IMR-90 (cell line): ENCODE measurements around the gene YAF2. TPM values are rescaled to one million over a fixed set of nuclear protein-coding genes. Genes with fewer than 3 reads are reported as not detected.

Experiments used
- ATAC-seq: fragments of 200-7000 bp; cut with Tn5 transposase; 2 replicates; pipeline ENCODE4 v1.9.1; 2020; ENCODE audit warnings: low read depth, mild to moderate bottlenecking, moderate library complexity
- BruUV-seq: library from RNA; stranded (reverse); fragments of 400-500 nt; replicated peaks from 2 replicates; lab custom pipeline; 2021; lab: Mats Ljungman, UMichigan
- CTCF ChIA-PET: fragments of 300-600 bp; formaldehyde crosslinking; extraction: SDS; loops from one replicate; lab custom pipeline; 2021; ENCODE audit warnings: antibody characterized with exemption; lab: Yijun Ruan, JAX
- POLR2A ChIA-PET: fragments of 300-600 bp; sonication (Branson Sonifier 250); formaldehyde crosslinking; loops from one replicate; lab custom pipeline; 2022; ENCODE audit warnings: antibody characterized with exemption; ENCODE audit not compliant: unreplicated experiment; lab: Charles Lee
- DNase-seq: peaks from one replicate; pipeline ENCODE4 v3.0.0; 2013
- H2AFZ ChIP-seq: replicated peaks from 2 replicates; pipeline ENCODE3; 2013; ENCODE audit warnings: low read length, mild to moderate bottlenecking; ENCODE audit not compliant: poor library complexity
- H2AK5ac ChIP-seq: 2 replicates; pipeline ENCODE4 v1.6.1; 2013; ENCODE audit warnings: low read depth, low read length, inconsistent platforms
- H2AK9ac ChIP-seq: replicated peaks from 2 replicates; pipeline ENCODE3; 2013; ENCODE audit warnings: mild to moderate bottlenecking, low read depth, low read length, moderate library complexity; ENCODE audit not compliant: poor library complexity
- H2BK120ac ChIP-seq: 2 replicates; pipeline ENCODE4 v1.6.1; 2013; ENCODE audit warnings: low read depth, low read length, inconsistent platforms
- H2BK15ac ChIP-seq: 3 replicates; pipeline ENCODE4 v1.6.1; 2013; ENCODE audit warnings: low read depth, low read length, inconsistent platforms
- H2BK20ac ChIP-seq: 2 replicates; pipeline ENCODE4 v1.6.1; 2013; ENCODE audit warnings: low read depth, mild to moderate bottlenecking, inconsistent platforms, low read length, moderate library complexity
- H2BK5ac ChIP-seq: 2 replicates; pipeline ENCODE4 v1.6.1; 2013; ENCODE audit warnings: mild to moderate bottlenecking, low read depth, low read length, inconsistent platforms; ENCODE audit not compliant: poor library complexity, severe bottlenecking
- H3K14ac ChIP-seq: replicated peaks from 2 replicates; pipeline ENCODE4 v1.6.1; 2013; ENCODE audit warnings: low read depth, low read length, inconsistent platforms
- H3K18ac ChIP-seq: 2 replicates; pipeline ENCODE4 v1.6.1; 2013; ENCODE audit warnings: low read depth, low read length, control low read depth
- H3K23ac ChIP-seq: 2 replicates; pipeline ENCODE4 v1.6.1; 2013; ENCODE audit warnings: low read depth, low read length, inconsistent platforms
- H3K27ac ChIP-seq: 2 replicates; pipeline ENCODE4 v1.5.1; 2013; ENCODE audit warnings: mild to moderate bottlenecking, control low read depth, low read length; ENCODE audit not compliant: insufficient read depth
- H3K27me3 ChIP-seq: 2 replicates; pipeline ENCODE4 v1.6.1; 2013; ENCODE audit warnings: low read length; ENCODE audit not compliant: control insufficient read depth, insufficient read depth
- H3K36me3 ChIP-seq: 2 replicates; pipeline ENCODE4 v1.6.1; 2013; ENCODE audit warnings: low read length, mixed read lengths; ENCODE audit not compliant: control insufficient read depth, insufficient read depth
- H3K4ac ChIP-seq: 2 replicates; pipeline ENCODE4 v1.6.1; 2013; ENCODE audit warnings: low read depth, low read length, inconsistent platforms
- H3K4me1 ChIP-seq: 2 replicates; pipeline ENCODE4 v1.6.1; 2013; ENCODE audit warnings: low read length, mixed read lengths; ENCODE audit not compliant: control insufficient read depth, insufficient read depth
- H3K4me2 ChIP-seq: 2 replicates; pipeline ENCODE4 v1.6.1; 2013; ENCODE audit warnings: low read depth, mild to moderate bottlenecking, control low read depth, low read length, moderate library complexity
- H3K4me3 ChIP-seq: 2 replicates; pipeline ENCODE4 v1.5.1; 2013; ENCODE audit warnings: low read depth, mild to moderate bottlenecking, control low read depth, low read length, moderate library complexity; ENCODE audit not compliant: insufficient read depth
- H3K56ac ChIP-seq: 2 replicates; pipeline ENCODE4 v1.6.1; 2013; ENCODE audit warnings: low read length, inconsistent platforms; ENCODE audit not compliant: insufficient read depth; ENCODE audit errors: extremely low read depth
- H3K79me1 ChIP-seq, 2 experiments: 2 replicates each; pipeline ENCODE4 v1.6.1; 2013; ENCODE audit warnings: low read length in 2 of 2, inconsistent platforms in 1 of 2, low read depth in 1 of 2
- H3K9ac ChIP-seq: 2 replicates; pipeline ENCODE4 v1.6.1; 2013; ENCODE audit warnings: low read depth, low read length, control low read depth
- H3K9me1 ChIP-seq: 2 replicates; pipeline ENCODE4 v1.6.1; 2013; ENCODE audit warnings: low read length, inconsistent platforms; ENCODE audit not compliant: insufficient read depth
- H3K9me3 ChIP-seq: 2 replicates; pipeline ENCODE4 v1.6.1; 2013; ENCODE audit warnings: low read length; ENCODE audit not compliant: control insufficient read depth, insufficient read depth
- H4K20me1 ChIP-seq: 2 replicates; pipeline ENCODE4 v1.6.1; 2013; ENCODE audit warnings: low read length, inconsistent platforms; ENCODE audit not compliant: insufficient read depth
- H4K5ac ChIP-seq: 2 replicates; pipeline ENCODE4 v1.6.1; 2013; ENCODE audit warnings: mild to moderate bottlenecking, low read depth, low read length, control low read depth
- H4K8ac ChIP-seq, 2 experiments: 2 replicates each; pipeline ENCODE4 v1.6.1; 2013; ENCODE audit warnings: low read depth in 2 of 2, low read length in 2 of 2, control low read depth in 1 of 2, inconsistent platforms in 1 of 2
- H4K91ac ChIP-seq: 2 replicates; pipeline ENCODE4 v1.6.1; 2013; ENCODE audit warnings: low read depth, low read length, inconsistent platforms; ENCODE audit not compliant: insufficient read depth
- BHLHE40 ChIP-seq: fragments of 150-350 bp; IDR thresholded peaks from 2 replicates; pipeline ENCODE4 v1.6.1; 2016; ENCODE audit warnings: mild to moderate bottlenecking, low read depth, low read length
- CEBPB ChIP-seq: IDR thresholded peaks from 2 replicates; pipeline ENCODE4 v1.6.1; 2012; ENCODE audit warnings: low read depth, low read length, improper control_type of control experiment
- CHD1 ChIP-seq: IDR thresholded peaks from 2 replicates; pipeline ENCODE4 v1.6.1; 2012; ENCODE audit warnings: low read depth, low read length, improper control_type of control experiment
- FOS ChIP-seq: fragments of 150-350 bp; IDR thresholded peaks from 2 replicates; pipeline ENCODE4 v1.6.1; 2016; ENCODE audit warnings: low read depth, low read length
- MAFK ChIP-seq: IDR thresholded peaks from 2 replicates; pipeline ENCODE4 v1.6.1; 2012; ENCODE audit warnings: low read depth, low read length, improper control_type of control experiment
- MAZ ChIP-seq: IDR thresholded peaks from 2 replicates; pipeline ENCODE4 v1.6.1; 2012; ENCODE audit warnings: low read depth, mild to moderate bottlenecking, low read length, improper control_type of control experiment, moderate library complexity, borderline replicate concordance
- MXI1 ChIP-seq: IDR thresholded peaks from 2 replicates; pipeline ENCODE4 v1.6.1; 2012; ENCODE audit warnings: low read depth, mild to moderate bottlenecking, low read length, moderate library complexity, borderline replicate concordance
- POLR2A ChIP-seq: IDR thresholded peaks from 2 replicates; pipeline ENCODE4 v1.6.1; 2012; ENCODE audit warnings: mild to moderate bottlenecking, low read depth, low read length
- RAD21 ChIP-seq: IDR thresholded peaks from 2 replicates; pipeline ENCODE4 v1.6.1; 2012; ENCODE audit warnings: low read length, improper control_type of control experiment
- RCOR1 ChIP-seq: IDR thresholded peaks from 2 replicates; pipeline ENCODE4 v1.6.1; 2012; ENCODE audit warnings: mild to moderate bottlenecking, low read length, improper control_type of control experiment; ENCODE audit not compliant: insufficient replicate concordance
- SMC3 ChIP-seq: fragments of 150-350 bp; IDR thresholded peaks from 2 replicates; pipeline ENCODE4 v1.6.1; 2016; ENCODE audit warnings: low read depth, mild to moderate bottlenecking, antibody characterized with exemption, low read length, moderate library complexity
- whole genome bisulfite sequencing, 2 experiments: methylation state at CpG; one replicate each; pipeline versions ENCODE4 v1.1.5 to v1.1.7; 2013; ENCODE audit warnings: missing lambda C conversion rate in 2 of 2; ENCODE audit not compliant: insufficient read length in 1 of 2; ENCODE audit errors: extremely low coverage in 2 of 2; 5-methylcytosine and 5-hydroxymethylcytosine counted together
- dilution Hi-C: fragments of 300-500 bp; cut with HindIII; formaldehyde crosslinking; loops from one replicate; pipeline ENCODE4 v1.14.3; 2018; ENCODE audit warnings: low sequenced_read_pairs; ENCODE audit not compliant: unreplicated experiment
- in situ Hi-C: fragments of 300-500 bp; cut with MboI; formaldehyde crosslinking; loops from 3 replicates; pipeline ENCODE4 v1.14.3; 2019; ENCODE audit warnings: low sequenced_read_pairs, inconsistent platforms, mixed read lengths
- intact Hi-C: fragments of 100-400 bp; cut with micrococcal nuclease; formaldehyde crosslinking; loops from 2 replicates; pipeline ENCODE4 v1.10.0; 2022
- polyA plus RNA-seq, 3 experiments: library from polyadenylated mRNA; depleted of rRNA; stranded (reverse); fragments of >200 nt; gene quantifications; 2 replicates each; pipeline ENCODE4 v1.2.3, GENCODE V29; 2012; ENCODE audit warnings: low replicate concordance in 1 of 3
- total RNA-seq: library from RNA; depleted of rRNA; stranded (reverse); fragments of >200 nt; gene quantifications from 2 replicates; pipeline ENCODE4 v1.2.3, GENCODE V29; 2012
- TF ChIP-seq, protein P1 (sequence below): fragments of 150-350 bp; IDR thresholded peaks from 2 replicates; pipeline ENCODE4 v1.6.1; 2017; ENCODE audit warnings: mild to moderate bottlenecking, antibody characterized with exemption, low read length, low read depth
- TF ChIP-seq, protein P2 (sequence below): conservative IDR thresholded peaks from 2 replicates; pipeline ENCODE4 v1.5.1; 2012; ENCODE audit warnings: mild to moderate bottlenecking, low read depth, low read length, improper control_type of control experiment

Gene YAF2
- total and polyA plus RNA-seq, 2 of the 4 experiments (the other 2 are of a cell fraction): 7.9 to 14.2 TPM

GRCh38 chr12:42145552-42146215 lies 92.4 kb downstream of the YAF2 start (continued):
- TF ChIP-seq MAFK (no peak), RAD21 (no peak)

DNA sequence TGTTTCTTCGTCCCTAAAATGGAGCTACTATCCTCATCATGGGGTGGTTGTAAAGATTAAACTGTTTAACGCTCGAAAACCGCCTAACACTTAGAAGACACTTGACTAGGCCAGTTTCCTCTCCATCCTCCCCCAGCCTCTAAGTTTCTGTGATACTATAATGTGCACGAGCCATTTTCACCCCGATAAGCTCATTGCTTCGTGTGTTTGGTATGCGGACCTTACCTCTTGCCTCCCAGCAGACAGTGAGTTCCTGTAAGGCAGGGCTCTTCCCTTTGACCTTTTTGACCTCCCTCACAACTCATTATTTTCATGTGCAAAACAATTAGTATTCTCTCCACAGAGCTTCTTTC lies 92.9 kb downstream of the YAF2 start:
- POLR2A ChIA-PET: interaction anchor here (0.7 to 0.9 kb wide), 2 partner anchors 14 to 201 kb away, joined by 3 to 4 read pairs; no protein-coding TSS in a partner anchor
- Histone ChIP-seq H4K5ac (peak overlapping the region; percentile 62; the same call in 1 of the 2 replicates), H3K27me3 (no peaks in the 10 kb centered on the region), H4K20me1 (peaks cover 10% of the 10 kb centered on the region; the same call in 1 of the 2 replicates), H2AK5ac (no peak overlapping the region), H2BK5ac (no peak overlapping the region), H3K4me2 (peak overlapping the region; percentile 98), H3K79me1 (peaks cover 5 to 27% of the 10 kb centered on the region in 2 experiments; a peak in 3 of 4 replicates), H3K4me3 (peak overlapping the region; percentile 94), H4K91ac (no peak overlapping the region), H2BK15ac (peak overlapping the region; percentile 10; the same call in 1 of the 3 replicates), H3K23ac (peak overlapping the region; percentile 86; the same call in 1 of the 2 replicates), H3K18ac (peak overlapping the region; percentile 17; the same call in 1 of the 2 replicates), H2AFZ (peak overlapping the region; percentile 93), H3K4me1 (peaks cover 4% of the 10 kb centered on the region; the same call in 1 of the 2 replicates), H3K27ac (no peak overlapping the region), H3K14ac (peak overlapping the region; percentile 76), H3K9ac (peak overlapping the region; percentile 55; the same call in 1 of the 2 replicates), H2BK120ac (no peak overlapping the region), H3K9me3 (no peaks in the 10 kb centered on the region), H3K4ac (peak overlapping the region; percentile 21; the same call in 1 of the 2 replicates), H3K56ac (peak overlapping the region; percentile 62; the same call in 1 of the 2 replicates), H3K9me1 (peaks cover 14% of the 10 kb centered on the region; the same call in 1 of the 2 replicates), H2BK20ac (no peak overlapping the region), H4K8ac (peak overlapping the region; percentile 67 to 76; a peak in 3 of 4 replicates), H3K36me3 (no peaks in the 10 kb centered on the region), H2AK9ac (no peak overlapping the region)
- TF ChIP-seq FOS: no peak
- TF ChIP-seq, protein P1, sequence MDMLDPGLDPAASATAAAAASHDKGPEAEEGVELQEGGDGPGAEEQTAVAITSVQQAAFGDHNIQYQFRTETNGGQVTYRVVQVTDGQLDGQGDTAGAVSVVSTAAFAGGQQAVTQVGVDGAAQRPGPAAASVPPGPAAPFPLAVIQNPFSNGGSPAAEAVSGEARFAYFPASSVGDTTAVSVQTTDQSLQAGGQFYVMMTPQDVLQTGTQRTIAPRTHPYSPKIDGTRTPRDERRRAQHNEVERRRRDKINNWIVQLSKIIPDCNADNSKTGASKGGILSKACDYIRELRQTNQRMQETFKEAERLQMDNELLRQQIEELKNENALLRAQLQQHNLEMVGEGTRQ: no peak
- TF ChIP-seq MAZ: no peak
- no peak for TF ChIP-seq MXI1
- TF ChIP-seq SMC3: no peak
- TF ChIP-seq, protein P2, sequence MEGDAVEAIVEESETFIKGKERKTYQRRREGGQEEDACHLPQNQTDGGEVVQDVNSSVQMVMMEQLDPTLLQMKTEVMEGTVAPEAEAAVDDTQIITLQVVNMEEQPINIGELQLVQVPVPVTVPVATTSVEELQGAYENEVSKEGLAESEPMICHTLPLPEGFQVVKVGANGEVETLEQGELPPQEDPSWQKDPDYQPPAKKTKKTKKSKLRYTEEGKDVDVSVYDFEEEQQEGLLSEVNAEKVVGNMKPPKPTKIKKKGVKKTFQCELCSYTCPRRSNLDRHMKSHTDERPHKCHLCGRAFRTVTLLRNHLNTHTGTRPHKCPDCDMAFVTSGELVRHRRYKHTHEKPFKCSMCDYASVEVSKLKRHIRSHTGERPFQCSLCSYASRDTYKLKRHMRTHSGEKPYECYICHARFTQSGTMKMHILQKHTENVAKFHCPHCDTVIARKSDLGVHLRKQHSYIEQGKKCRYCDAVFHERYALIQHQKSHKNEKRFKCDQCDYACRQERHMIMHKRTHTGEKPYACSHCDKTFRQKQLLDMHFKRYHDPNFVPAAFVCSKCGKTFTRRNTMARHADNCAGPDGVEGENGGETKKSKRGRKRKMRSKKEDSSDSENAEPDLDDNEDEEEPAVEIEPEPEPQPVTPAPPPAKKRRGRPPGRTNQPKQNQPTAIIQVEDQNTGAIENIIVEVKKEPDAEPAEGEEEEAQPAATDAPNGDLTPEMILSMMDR: no peak
- no peak for TF ChIP-seq MAFK
- TF ChIP-seq POLR2A: no peak
- no peak for TF ChIP-seq CHD1
- TF ChIP-seq RCOR1: no peak
- no peak for TF ChIP-seq BHLHE40
- no peak for TF ChIP-seq RAD21
- TF ChIP-seq CEBPB: no peak
- BruUV-seq: no TSS peak
- CTCF ChIA-PET: interaction anchor here (0.7 to 1.0 kb wide), 2 partner anchors 10 to 187 kb away, joined by 3 read pairs; no protein-coding TSS in a partner anchor
- ATAC-seq (no peak), DNase-seq (peak; percentile 11)
- dilution Hi-C loops (no loop called here), intact Hi-C loops (loop anchor here (5.0 kb wide), 1 partner anchor 92 kb away; the partner anchor contains the start of gene YAF2), in situ Hi-C loops (no loop called here)
- WGBS, 2 experiments: no CpG with 5 or more reads among the region's 8 CpGs
